HFF-Myc (cell line): Measurements from ENCODE around the gene SLC44A1.

Source experiments
- DNase-seq: peaks from one replicate; pipeline ENCODE4 v3.0.0-alpha.2; 2011; ENCODE audit warnings: low read depth; ENCODE audit errors: extremely low read depth
- H3K4me3 ChIP-seq: replicated peaks from 2 replicates; pipeline ENCODE4 v1.5.1; 2011; ENCODE audit warnings: low read depth, mild to moderate bottlenecking, control low read depth, low read length
- TF ChIP-seq, protein P1 (sequence below): IDR thresholded peaks from 2 replicates; pipeline ENCODE4 v1.5.1; 2012; ENCODE audit warnings: mild to moderate bottlenecking, low read depth, low read length, control low read depth; ENCODE audit errors: missing control alignments

Gene SLC44A1

DNA sequence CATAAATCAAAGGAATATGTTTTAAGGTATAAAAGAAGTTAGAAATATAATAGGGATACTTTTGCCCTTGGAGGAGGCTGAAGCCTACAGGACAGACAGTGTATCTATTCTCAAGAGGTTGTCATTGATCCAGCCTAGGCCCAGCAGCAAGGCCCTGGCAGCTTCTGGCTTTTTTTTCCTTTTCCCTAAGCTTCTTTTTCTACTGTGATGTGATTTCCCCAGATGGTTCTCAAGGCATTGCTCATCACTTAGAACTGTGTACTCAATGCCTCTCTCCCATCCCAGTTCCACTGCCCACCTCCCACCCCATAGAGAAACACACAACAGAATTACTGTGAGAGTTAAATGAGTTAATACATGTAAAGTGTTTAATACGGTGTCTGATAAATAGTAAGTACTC, 88.6 kb downstream of the SLC44A1 start:
- TF ChIP-seq, protein P1, sequence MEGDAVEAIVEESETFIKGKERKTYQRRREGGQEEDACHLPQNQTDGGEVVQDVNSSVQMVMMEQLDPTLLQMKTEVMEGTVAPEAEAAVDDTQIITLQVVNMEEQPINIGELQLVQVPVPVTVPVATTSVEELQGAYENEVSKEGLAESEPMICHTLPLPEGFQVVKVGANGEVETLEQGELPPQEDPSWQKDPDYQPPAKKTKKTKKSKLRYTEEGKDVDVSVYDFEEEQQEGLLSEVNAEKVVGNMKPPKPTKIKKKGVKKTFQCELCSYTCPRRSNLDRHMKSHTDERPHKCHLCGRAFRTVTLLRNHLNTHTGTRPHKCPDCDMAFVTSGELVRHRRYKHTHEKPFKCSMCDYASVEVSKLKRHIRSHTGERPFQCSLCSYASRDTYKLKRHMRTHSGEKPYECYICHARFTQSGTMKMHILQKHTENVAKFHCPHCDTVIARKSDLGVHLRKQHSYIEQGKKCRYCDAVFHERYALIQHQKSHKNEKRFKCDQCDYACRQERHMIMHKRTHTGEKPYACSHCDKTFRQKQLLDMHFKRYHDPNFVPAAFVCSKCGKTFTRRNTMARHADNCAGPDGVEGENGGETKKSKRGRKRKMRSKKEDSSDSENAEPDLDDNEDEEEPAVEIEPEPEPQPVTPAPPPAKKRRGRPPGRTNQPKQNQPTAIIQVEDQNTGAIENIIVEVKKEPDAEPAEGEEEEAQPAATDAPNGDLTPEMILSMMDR: no peak
- DNase-seq: no peak
- H3K4me3 ChIP-seq: no peak overlapping the region

DNA sequence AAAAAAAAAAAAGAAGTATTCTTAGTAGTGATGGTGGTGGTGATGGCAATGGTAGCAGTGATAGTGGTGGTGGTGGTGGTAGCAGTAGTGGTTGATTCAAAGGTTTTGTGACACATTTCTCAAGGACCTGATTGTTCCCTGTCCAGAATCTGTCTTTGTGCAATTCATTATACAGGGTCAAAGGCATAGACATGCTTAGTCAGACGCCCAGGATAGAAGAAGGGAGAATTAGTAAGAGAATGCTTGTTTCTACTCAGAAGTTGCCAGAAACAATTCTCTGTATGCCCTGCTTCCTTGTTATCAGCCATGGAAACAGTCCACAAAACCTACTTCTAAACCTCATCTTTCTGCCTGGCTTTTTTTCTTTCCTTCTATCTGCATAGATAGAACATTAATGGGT, 89.4 kb downstream of the SLC44A1 start:
- H3K4me3 ChIP-seq: no peak overlapping the region
- TF ChIP-seq, protein P1: no peak
- DNase-seq: no peak

DNA sequence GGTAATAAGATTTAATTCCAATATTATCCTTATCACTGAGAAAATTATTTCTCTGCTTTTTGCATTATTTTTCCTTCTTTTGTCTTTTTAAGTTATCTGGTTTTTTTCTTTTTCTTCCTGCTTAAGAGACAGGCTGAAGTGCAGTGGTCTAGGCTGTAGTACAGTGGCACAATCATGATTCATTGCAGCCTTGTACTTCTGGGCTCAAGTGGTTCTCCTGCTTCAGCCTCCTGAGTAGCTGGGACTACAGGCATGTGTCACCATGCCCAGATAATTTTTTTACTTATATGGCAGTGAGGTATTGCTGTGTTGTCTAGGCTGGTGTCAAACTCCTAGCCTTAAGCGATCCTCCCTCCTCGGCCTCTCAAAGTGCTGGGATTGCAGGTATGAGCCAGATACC, 93.9 kb downstream of the SLC44A1 start:
- TF ChIP-seq, protein P1: no peak
- H3K4me3 ChIP-seq: no peak overlapping the region
- no peak for DNase-seq

DNA sequence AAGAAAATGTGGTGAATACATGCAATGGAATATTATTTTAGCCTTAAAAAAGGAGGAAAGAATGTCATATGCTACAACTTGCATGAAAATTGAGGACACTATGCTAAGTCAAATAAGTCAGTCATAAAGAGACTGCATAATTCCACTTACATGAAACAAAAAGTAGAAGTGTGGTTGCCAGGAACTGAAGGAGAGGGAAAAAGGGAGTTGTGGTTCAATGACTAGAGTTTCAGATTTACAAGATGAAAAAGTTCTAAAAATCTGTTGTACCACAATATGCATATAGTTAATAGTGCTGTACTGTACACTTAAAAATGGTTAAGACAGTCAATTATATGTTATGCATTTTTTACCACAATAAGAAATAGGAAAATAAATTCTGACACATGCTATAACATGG, 95.4 kb downstream of the SLC44A1 start:
- no peak overlapping the region for H3K4me3 ChIP-seq
- DNase-seq: no peak
- TF ChIP-seq, protein P1: no peak

DNA sequence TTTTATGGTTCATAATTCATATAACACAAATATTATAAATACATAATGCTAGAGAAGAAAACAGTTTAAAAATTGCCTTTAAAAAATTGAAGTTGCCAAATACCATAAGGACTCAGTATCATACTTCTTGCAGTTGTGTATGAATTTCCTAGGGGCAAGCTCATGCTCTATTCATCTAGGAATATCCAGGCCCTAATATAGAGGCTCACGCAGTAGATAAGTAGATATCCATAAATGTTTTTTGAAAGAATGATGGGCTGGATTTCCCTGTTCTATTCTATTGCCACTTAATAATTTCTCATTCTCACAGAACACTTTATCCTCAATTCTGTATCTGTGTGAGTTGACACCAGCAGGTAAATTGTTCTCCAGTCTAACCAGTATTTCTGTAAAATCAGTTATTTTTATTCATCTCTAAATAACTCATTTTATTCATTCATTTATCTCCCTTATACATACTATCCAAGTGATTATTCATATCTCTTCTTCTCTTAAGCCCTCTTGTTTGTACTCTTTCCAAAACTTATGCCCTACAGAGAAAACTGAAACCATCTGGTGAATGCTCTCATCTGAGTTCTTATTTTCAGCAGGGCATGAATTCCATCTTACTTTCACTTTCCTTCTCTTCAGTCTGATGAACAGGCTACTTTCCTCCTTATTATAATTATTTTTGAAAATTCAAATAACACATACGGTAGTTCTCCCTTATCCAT, 97.1 kb downstream of the SLC44A1 start:
- peak; percentile 5 for DNase-seq
- TF ChIP-seq, protein P1: no peak
- H3K4me3 ChIP-seq: no peak overlapping the region

DNA sequence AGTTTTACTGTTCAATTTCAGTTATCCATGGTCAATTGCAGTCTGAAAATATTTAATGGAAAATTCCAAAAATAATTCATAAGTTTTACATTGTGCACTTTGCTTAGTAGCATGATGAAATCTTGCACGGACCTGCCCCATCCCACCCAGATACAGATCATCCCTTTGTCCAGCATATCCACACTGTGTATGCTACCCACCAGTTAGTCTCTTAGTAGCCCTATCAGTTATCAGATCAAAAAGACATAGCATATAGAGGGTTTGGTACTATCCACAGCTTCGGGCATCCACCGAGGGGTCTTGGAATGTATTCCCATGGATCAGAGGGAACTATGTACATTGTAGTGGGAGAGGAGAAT, 97.7 kb downstream of the SLC44A1 start:
- TF ChIP-seq, protein P1: no peak
- no peak for DNase-seq

DNA sequence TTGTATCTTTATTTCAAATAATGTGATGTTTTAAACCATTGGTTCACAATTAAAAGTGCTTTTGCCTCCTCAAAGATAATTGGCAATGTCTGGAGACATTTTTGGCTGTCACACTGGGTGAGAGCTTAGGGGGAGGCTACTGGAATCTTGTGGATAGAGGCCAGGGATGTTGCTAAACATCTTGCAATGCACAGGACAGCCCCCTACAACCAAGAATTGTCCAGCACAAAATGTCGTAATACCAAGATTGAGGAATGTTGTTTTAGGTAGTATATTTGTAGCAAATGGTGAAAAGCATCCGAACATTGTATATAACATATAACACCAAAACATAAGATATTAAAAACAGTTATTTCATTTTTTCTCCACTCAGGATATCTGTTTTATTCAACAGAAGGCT, 99.8 kb downstream of the SLC44A1 start:
- no peak overlapping the region for H3K4me3 ChIP-seq
- no peak for DNase-seq
- TF ChIP-seq, protein P1: no peak

More for the DNA sequence above, 97.7 kb downstream of the SLC44A1 start:
- H3K4me3 ChIP-seq: no peak overlapping the region
